GM18868 (cell line): ENCODE results near the gene PLXDC1.

ENCODE experiments used
- ATAC-seq: cut with Tn5 transposase; IDR thresholded peaks from one replicate; pipeline ENCODE4 v1.9.1; 2021; ENCODE audit warnings: mild to moderate bottlenecking, moderate library complexity; ENCODE audit not compliant: unreplicated experiment

The PLXDC1 gene

DNA sequence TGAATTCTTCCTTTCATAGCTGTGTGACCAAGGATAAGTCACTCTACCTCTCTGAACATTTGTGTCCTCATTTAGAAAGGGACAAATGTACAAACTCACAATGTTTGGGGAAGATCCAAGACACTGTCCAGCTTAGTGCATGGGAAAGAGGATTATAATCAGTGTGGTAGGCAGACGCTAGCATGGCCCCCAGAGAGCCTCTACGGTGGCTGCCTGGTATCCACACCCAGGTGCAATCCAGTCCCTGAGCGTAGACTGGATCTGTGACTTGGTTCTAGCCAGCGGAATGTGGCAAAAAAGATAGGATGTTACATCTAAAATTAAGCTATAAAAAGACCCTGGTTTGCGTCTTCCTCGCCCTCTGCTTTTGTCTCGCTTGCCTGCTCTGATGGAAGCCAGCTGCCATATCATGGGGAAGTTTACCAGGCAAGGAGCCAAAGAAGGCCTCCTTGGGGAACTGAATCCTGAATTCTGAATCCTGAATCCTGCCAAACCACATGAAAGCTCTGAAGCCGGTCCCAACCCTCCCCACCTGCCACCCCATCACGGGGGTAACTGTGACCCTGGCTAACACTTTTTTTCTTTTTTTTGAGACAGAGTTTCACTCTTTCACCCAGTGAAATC lies 51.7 kb downstream of the PLXDC1 start:
- ATAC-seq, result no peak

GRCh38 chr17:39098588-39098987 lies 52.8 kb downstream of the PLXDC1 start:
- ATAC-seq, result no peak

GRCh38 chr17:39097537-39097936 lies 53.9 kb downstream of the PLXDC1 start:
- no peak for ATAC-seq

GRCh38 chr17:39097150-39097519 lies 54.3 kb downstream of the PLXDC1 start:
- ATAC-seq, result no peak

DNA sequence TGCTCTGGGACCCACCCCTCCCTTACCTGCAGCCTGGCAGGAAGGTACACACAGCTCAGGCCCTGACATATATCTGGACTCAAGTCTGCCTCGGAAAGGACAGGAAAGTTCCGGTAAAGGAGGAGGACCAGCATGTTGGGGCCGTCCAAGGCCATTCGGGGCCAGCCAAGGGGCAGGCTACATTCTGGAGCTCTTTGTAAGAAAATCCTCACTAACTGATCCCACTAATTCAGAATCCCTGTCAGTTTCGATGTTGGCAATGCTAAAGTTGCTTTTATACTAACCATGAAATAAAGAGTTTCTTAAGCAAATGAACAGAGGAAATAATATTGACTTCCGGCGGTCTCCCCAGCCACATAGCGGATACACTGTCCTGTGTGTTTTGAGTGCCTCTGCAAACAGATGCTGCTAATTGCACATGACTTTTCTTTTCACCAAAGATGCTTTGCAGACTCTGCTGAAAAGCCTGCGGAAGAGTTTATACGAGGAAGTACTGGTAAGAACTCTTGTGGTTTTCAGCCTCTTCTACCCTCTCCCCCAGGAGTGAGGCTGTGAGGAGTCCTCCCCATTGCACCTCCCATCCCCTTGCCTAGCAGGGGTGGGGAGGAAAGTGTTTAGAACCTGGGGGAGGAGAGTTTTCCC lies 54.8 kb downstream of the PLXDC1 start:
- no peak for ATAC-seq

GRCh38 chr17:39095309-39095686 lies 56.1 kb downstream of the PLXDC1 start:
- no peak for ATAC-seq

- no peak for ATAC-seq
These were observed 56.7 kb downstream of the PLXDC1 start for GRCh38 chr17:39094607-39095308.

GRCh38 chr17:39092692-39093230 lies 58.7 kb downstream of the PLXDC1 start:
- no peak for ATAC-seq

- ATAC-seq, result no peak
These were observed 60.4 kb downstream of the PLXDC1 start for GRCh38 chr17:39090908-39091665.

DNA sequence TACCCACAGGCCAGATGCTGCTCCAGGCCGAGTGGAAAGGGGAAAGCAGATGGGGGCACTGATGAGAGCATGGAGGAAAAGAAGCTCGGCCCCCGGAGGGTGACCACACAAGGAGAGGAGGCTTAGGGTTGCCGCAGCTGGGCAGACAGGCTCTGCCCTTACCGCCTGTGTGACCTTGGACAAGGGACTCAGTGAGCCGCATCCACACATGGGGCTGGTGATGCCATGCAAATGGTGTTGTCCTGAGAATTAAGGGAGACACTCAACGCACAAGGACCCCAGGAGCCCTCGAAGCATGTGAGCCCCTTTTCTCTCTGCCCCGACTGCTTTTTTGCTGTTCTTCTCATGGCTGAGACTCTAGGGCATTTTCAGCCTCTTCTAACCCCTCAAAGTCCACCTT lies 61.0 kb downstream of the PLXDC1 start:
- no peak for ATAC-seq

DNA sequence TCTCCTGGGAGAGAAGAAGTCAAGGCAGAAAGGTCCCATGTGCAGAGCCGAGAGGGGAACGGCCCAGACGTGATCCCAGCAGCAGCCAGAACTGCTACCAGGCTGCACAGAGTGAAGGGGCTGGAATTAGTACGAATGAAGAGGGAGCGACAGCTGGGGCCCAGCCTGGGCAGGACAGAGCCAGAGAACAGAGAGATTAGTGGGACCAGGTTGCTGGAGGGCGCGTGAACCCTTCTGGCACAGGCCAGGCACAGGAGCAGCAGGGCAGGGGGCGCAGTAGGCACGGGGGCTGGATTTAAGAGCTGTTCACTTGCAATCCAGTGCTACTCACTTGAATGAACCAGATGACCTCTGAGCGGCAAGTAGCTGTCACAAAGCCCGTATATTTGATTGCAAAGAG lies 66.9 kb downstream of the PLXDC1 start:
- ATAC-seq, result no peak

- ATAC-seq, result no peak
These were observed 68.2 kb downstream of the PLXDC1 start for GRCh38 chr17:39083270-39083669.

- ATAC-seq, result no peak
These were observed 69.0 kb downstream of the PLXDC1 start for GRCh38 chr17:39082482-39082881.

DNA sequence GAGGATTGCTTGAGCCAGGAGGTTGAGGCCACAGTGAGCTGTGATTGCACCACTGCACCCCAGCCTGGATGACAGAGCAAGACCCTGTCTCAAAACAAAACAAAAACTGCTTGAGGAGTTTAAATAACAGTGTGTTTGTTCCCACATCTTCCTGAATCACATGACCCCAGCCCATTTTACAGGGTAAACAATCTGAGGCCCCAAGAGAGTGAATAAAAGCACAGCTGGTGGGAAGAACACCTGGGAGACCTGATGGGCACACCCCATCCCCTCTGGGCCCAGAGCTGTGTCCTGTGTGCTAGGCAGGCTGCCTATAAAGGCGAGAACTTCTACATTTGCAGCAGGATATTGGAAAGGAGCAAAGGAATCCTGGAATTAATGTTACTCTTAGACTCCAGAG lies 69.6 kb downstream of the PLXDC1 start:
- ATAC-seq, result no peak

DNA sequence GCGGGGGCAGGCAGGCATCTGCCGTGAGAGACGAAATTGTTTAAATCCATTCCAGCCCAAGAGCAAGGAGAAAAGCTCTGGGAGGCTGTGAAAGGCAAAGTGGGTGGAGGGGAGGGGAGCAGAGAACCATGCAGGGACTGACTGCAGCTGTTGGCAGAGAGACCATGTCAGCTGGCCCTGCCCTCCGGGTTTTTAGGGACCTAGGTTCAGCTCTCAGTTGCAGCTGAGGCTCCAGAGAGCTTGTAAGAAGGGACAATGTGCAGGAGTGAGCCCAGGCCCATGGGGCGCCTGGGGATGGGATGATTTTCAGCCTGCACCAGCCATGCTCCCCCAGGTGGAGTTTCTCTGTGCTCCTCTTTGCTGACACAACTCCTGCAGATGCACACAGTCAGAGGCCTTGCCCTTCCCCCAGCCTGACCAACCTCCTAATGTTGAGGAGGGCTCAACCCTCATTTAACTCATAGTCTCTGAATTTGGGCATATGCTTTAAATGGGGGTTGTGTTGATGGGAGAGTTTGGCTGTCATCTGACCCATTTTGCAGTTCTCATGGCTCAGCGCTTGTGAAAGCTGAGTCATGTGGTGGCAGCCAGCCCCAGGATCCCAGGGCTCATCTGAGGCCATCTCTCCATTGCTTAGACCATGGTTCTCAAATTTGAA lies 70.9 kb downstream of the PLXDC1 start:
- ATAC-seq, result no peak

DNA sequence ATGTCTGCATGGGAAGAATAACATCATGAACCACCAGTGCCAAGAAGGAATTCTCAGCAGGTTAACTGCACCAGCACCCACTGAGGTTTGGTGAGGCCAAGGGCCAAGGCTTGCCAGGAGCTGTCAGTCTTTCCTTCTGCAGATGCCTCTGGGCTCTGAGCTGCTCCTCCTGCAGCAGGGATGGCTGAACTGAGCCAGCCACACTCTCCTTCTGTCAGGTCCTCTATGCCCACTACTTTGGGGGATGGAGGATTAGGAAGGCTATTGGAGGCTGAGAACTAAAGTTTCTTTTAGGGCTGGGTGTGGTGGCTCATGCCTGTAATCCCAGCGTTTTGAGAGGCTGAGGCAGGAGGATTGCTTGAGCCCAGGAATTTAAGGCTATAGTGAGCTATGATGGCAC lies 71.6 kb downstream of the PLXDC1 start:
- ATAC-seq, result no peak

DNA sequence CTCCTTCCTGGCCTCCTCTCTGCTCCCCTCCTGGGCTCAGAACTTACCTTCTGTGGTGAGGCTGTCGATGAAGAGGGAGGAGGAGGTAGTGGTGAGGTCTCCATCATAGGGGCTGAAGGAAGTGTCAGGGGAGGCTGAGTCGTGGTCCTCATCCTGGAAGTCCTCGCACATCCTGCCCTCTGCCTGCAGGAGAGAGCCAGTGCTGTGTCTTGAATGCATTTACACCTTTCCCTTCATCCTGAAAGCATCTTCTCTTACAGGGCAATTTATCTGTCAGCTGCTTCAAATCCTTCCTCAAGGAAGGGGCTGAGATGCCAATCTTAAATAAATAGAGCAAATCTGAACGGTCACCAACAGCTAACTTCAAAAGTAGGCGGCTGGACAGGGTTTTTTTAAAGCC lies 73.6 kb downstream of the PLXDC1 start:
- no peak for ATAC-seq

DNA sequence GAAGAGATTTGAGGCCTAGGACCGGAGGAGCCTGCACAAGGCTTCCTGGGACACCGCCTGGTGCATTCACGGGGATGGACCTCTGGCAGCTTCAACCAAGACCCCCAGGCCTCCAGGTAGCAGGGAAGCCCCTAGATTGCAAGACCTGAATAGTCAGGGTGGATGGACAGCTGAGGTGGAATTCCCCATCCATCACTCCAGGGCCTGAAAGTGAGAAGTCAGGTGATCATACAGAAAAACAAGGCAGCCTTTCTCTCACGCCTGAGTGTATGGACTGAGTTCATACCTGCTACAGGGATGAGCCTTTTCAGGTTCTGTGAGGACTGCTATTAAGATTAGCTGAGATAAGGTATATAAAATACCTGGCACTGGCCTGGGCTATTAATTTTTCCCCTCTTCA lies 74.2 kb downstream of the PLXDC1 start:
- no peak for ATAC-seq

DNA sequence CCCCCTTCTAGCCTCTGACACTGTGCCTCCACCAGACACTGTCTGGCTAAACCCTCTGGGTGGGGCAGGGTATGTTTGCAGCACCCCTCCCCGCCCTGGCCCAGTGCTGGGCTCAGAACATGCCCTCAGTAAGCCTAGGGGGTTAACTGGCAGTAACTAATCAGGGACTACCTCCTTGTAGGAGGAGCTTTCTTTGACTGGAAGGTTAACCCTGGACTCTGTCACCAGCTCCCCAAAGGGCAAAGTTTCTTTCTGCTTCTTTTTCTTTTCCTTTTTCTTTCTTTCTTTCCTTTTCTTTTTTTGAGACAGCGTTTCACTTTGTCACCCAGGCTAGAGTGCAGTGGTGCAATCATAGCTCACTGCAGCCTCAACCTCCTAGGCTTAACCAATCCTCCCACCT lies 76.8 kb downstream of the PLXDC1 start:
- no peak for ATAC-seq

GRCh38 chr17:39073916-39074315 lies 77.5 kb downstream of the PLXDC1 start:
- ATAC-seq, result no peak

DNA sequence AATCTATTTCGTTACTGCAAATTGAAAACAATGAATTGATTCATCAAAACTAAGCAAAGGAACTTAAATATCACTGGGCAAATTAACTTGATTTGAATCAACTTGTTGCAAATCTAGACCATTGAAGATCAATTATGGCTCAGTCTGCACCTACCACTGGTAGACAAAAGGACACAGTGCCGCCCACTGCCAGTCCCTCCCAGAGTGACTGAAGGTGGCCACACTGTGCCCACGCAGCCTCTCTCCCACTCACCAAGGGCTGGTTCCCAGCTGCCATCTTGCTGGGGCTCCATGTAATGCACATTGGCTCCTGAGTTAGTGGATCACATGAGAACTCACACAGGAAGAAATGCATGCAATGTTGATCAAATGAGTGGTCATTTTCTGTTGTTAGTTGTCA lies 78.1 kb downstream of the PLXDC1 start:
- no peak for ATAC-seq
